NB4 (cell line): ENCODE data around the gene CRISP2.
"Not testable (repeated sequence)": the region's sequence is repeated elsewhere in the genome, so short reads cannot be mapped to it uniquely, and the experiment has no call there.

Experiments used
- POLR2A ChIP-seq: IDR thresholded peaks from 2 replicates; pipeline ENCODE4 v1.6.1; 2011; ENCODE audit warnings: mild to moderate bottlenecking; ENCODE audit not compliant: insufficient read length; ENCODE audit errors: extremely low read depth
- TF ChIP-seq, protein P1 (sequence below): IDR thresholded peaks from one replicate; pipeline ENCODE4 v1.5.1; 2012; ENCODE audit warnings: low read depth, low read length

DNA sequence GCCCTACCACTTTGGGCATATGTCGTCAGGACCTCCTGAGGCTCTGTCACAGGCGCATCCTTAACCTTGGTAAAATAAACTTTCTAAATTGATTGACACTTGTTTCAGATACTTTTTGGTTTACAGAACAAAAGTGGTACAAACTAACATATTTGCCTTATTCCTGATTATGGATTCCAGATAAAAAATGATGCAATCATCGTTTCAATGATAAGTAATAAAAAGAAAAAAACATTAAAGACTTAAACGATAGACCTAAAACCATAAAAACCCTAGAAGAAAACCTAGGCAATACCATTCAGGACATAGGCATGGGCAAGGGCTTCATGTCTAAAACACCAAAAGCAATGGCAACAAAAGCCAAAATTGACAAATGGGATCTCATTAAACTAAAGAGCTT is 10.6 kb upstream of the CRISP2 start:
- TF ChIP-seq, protein P1, sequence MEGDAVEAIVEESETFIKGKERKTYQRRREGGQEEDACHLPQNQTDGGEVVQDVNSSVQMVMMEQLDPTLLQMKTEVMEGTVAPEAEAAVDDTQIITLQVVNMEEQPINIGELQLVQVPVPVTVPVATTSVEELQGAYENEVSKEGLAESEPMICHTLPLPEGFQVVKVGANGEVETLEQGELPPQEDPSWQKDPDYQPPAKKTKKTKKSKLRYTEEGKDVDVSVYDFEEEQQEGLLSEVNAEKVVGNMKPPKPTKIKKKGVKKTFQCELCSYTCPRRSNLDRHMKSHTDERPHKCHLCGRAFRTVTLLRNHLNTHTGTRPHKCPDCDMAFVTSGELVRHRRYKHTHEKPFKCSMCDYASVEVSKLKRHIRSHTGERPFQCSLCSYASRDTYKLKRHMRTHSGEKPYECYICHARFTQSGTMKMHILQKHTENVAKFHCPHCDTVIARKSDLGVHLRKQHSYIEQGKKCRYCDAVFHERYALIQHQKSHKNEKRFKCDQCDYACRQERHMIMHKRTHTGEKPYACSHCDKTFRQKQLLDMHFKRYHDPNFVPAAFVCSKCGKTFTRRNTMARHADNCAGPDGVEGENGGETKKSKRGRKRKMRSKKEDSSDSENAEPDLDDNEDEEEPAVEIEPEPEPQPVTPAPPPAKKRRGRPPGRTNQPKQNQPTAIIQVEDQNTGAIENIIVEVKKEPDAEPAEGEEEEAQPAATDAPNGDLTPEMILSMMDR: not testable (repeated sequence)
- not testable (repeated sequence) for TF ChIP-seq POLR2A
